Spleen (tissue), 13 donors: Measurements from ENCODE around the gene EDEM1. TPM values are rescaled to one million over a fixed set of nuclear protein-coding genes. Genes with fewer than 3 reads are reported as not detected.

ENCODE experiments used
- DNase-seq: peaks from one replicate; pipeline ENCODE4 v3.0.0-alpha.2; 2020
- H3K27ac ChIP-seq, 8 donors: fragments of 200-600 bp; sonication (generic) in 7 of 8; 1 replicate in 4 of 8; 2 replicates in 4 of 8; pipeline versions ENCODE4 v1.5.0 to v1.8.0; 2016 to 2021; ENCODE audit warnings: inconsistent platforms in 4 of 8, mild to moderate bottlenecking in 4 of 8, moderate library complexity in 1 of 8
- H3K27me3 ChIP-seq, 7 donors: fragments of 200-600 bp; sonication (generic) in 6 of 7; replicated peaks in 1 of 7; 1 replicate in 4 of 7; 2 replicates in 3 of 7; pipeline versions ENCODE4 v1.5.0 to v1.8.0; 2016 to 2021; ENCODE audit warnings: inconsistent platforms in 3 of 7, mild to moderate bottlenecking in 1 of 7
- H3K36me3 ChIP-seq, 6 donors: fragments of 200-600 bp; sonication (generic) in 5 of 6; 1 replicate in 4 of 6; 2 replicates in 2 of 6; pipeline versions ENCODE4 v1.5.0 to v1.8.0; 2016 to 2021; ENCODE audit warnings: inconsistent platforms in 2 of 6
- H3K4me1 ChIP-seq, 6 donors: fragments of 200-600 bp; sonication (generic) in 5 of 6; 1 replicate in 3 of 6; 2 replicates in 3 of 6; pipeline versions ENCODE4 v1.5.0 to v1.8.0; 2016 to 2021; ENCODE audit warnings: inconsistent platforms in 3 of 6
- H3K4me3 ChIP-seq, 8 donors: fragments of 200-600 bp; sonication (generic) in 7 of 8; 1 replicate in 4 of 8; 2 replicates in 4 of 8; pipeline versions ENCODE4 v1.5.0 to v1.8.0; 2016 to 2021; ENCODE audit warnings: inconsistent platforms in 4 of 8, mild to moderate bottlenecking in 4 of 8, moderate library complexity in 2 of 8
- H3K9me3 ChIP-seq, 8 donors: fragments of 200-600 bp; sonication (generic) in 7 of 8; 1 replicate in 4 of 8; 2 replicates in 4 of 8; pipeline versions ENCODE4 v1.5.0 to v1.8.0; 2016 to 2021; ENCODE audit warnings: inconsistent platforms in 4 of 8
- POLR2A ChIP-seq, 3 donors: fragments of 450-650 bp; IDR thresholded peaks; one replicate each; pipeline ENCODE4 v1.5.1; 2017; ENCODE audit warnings: antibody characterized with exemption in 3 of 3, mild to moderate bottlenecking in 1 of 3
- POLR2AphosphoS5 ChIP-seq, 3 donors: sonication (generic); formaldehyde crosslinking; IDR thresholded peaks; one replicate each; pipeline ENCODE4 v1.5.1; 2017; ENCODE audit warnings: antibody characterized with exemption in 3 of 3
- WGBS, 5 donors: extraction: QIAGEN DNeasy Blood & Tissue Kit in 3 of 5; methylation state at CpG; one replicate each; pipeline versions ENCODE4 v1.1.5 to v1.1.7; 2013 to 2018; 5-methylcytosine and 5-hydroxymethylcytosine counted together
- intact Hi-C: fragments of 100-400 bp; cut with DNase I; formaldehyde crosslinking; loops from one replicate; pipeline ENCODE4 v1.15.0; 2023; ENCODE audit warnings: low total_unique reads
- long read RNA-seq, 2 donors: transcript quantifications; one replicate each; lab custom pipeline, GENCODE V29; 2026
- polyA plus RNA-seq, 3 donors: library from polyadenylated mRNA; stranded (reverse); fragments of 200-250 nt; gene quantifications; one replicate each; pipeline ENCODE4 v1.2.1, GENCODE V29; 2013
- total RNA-seq, 7 donors: library from RNA; depleted of rRNA in 3 of 7; stranded (reverse); fragments of >200 nt in 3 of 7; fragmentation: NEBNext Ultra II Directional in 4 of 7; extraction: Animal tissue kit (Norgen Biotek cat#: 25700) in 4 of 7; gene quantifications; one replicate each; pipeline versions ENCODE4 v1.1.0 to v1.2.1, GENCODE V29; 2016 to 2021
- TF ChIP-seq, protein P1 (sequence below), 11 experiments: fragments of 200-600 bp in 7 of 11; fragments of 450-650 bp in 4 of 11; sonication (generic) in 4 of 11; IDR thresholded peaks in 8 of 11; conservative IDR thresholded peaks in 3 of 11; 1 replicate in 7 of 11; 2 replicates in 4 of 11; pipeline versions ENCODE4 v1.4.0 to v1.8.0; 2016 to 2021; ENCODE audit warnings: antibody characterized with exemption in 11 of 11, inconsistent platforms in 4 of 11, mild to moderate bottlenecking in 1 of 11
- donor health status: healthy with polysubstance abuse.
- donor health status: DM: no; HTN: no; CAD: no; lungs with moderate emphysema.
- donor health status: DM: no; HTN: no; CAD: no.
- donor health status: Bipolar disorder and iron deficiency.
- donor health status: healthy.
- donor health status: DM: no; HTN: no; CAD: no.
- donor health status: DM: yes; HTN: yes; CAD: no.

The EDEM1 gene
- 100 to 1,000 TPM in 1 of 7 donors, 10 to 100 TPM in 6; 69.0 to 174 (median 76.4) TPM for total RNA-seq
- 10 to 100 TPM in 2 of 3 donors, 1 to 10 TPM in 1; 8.4 to 12.2 (median 11.7) TPM for polyA plus RNA-seq
- long read RNA-seq, donor 1, full-length matches to known transcripts: 2 of 2 reads
- long read RNA-seq, donor 1, partial matches to known transcripts: 0 of 2 reads
- long read RNA-seq, donor 1, other reads (novel, unspliced or antisense): 0 of 2 reads
- long read RNA-seq, donor 2, full-length matches to known transcripts: 3 of 3 reads
- long read RNA-seq, donor 2, partial matches to known transcripts: 0 of 3 reads
- long read RNA-seq, donor 2, other reads (novel, unspliced or antisense): 0 of 3 reads

DNA sequence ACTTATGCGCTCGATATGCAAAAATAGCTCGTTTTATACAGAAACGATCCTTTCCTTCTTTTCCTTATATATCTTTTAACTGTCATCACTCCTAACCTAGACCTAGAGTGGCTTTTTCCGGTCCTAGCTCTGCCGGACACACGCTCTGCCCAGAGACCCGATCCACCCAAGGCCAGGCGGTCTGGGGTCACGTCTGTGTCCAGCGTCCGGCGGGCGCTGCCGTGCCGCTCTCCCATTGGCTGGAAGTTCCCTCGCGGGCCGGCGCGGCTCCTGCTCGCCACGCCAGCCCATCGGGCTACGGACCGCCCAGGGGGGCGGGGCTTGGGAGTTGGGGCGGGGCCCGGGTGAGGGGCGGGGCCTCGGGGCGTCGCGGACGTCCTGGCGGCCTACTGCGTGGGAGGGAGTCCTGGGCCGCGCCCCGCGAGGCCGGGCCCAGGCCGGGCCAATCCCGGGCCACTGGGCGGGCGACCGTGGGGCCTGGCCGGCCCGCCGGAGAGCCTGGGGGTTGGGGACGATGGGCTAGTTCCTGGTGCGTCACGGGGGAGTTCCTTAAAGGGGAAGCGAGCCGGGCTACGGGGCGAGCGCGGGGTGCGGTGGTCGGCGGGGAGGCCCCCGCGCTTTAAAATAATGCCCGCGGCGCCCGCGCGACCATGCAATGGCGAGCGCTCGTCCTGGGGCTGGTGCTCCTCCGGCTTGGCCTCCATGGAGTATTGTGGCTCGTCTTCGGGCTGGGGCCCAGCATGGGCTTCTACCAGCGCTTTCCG lies at the start of gene EDEM1:
EDEM1 (plus strand) TSS at position 552 of the 764 bp plus-strand sequence; CDS start at position 651, 99 bp downstream.
- peak in 2 of 3 donors; percentile 76 to 84 for TF ChIP-seq POLR2A (IDR thresholded peaks at IDR 0.05)
- TF ChIP-seq, protein P1, sequence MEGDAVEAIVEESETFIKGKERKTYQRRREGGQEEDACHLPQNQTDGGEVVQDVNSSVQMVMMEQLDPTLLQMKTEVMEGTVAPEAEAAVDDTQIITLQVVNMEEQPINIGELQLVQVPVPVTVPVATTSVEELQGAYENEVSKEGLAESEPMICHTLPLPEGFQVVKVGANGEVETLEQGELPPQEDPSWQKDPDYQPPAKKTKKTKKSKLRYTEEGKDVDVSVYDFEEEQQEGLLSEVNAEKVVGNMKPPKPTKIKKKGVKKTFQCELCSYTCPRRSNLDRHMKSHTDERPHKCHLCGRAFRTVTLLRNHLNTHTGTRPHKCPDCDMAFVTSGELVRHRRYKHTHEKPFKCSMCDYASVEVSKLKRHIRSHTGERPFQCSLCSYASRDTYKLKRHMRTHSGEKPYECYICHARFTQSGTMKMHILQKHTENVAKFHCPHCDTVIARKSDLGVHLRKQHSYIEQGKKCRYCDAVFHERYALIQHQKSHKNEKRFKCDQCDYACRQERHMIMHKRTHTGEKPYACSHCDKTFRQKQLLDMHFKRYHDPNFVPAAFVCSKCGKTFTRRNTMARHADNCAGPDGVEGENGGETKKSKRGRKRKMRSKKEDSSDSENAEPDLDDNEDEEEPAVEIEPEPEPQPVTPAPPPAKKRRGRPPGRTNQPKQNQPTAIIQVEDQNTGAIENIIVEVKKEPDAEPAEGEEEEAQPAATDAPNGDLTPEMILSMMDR (IDR thresholded peaks at IDR 0.05 in 8 of 11, conservative IDR thresholded peaks at IDR 0.05 in 3 of 11): peak in 2 of 11 experiments; percentile 24 to 52
- TF ChIP-seq POLR2AphosphoS5 (IDR thresholded peaks at IDR 0.05): peak; percentile 88 to 92 (median 92)
- WGBS, 5 donors: 0 to 1% (median 1%) methylated on average over 30 to 78 of the region's 78 CpGs
- intact Hi-C loops: loop anchor here (5.0 kb wide), 1 partner anchor 65 kb away; the partner anchor contains the start of gene ARL8B
- Histone ChIP-seq H3K27me3 (no peaks in the 10 kb centered on the region), H3K4me3 (peak within 1 kb of the TSS; percentile 72 to 99 (median 92)), H3K9me3 (no peaks in the 10 kb centered on the region), H3K4me1 (peaks cover 39 to 86% (median 84%) of the 10 kb centered on the region in 6 donors), H3K27ac (peak within 1 kb of the TSS; percentile 89 to 100 (median 99)), H3K36me3 (peaks cover 0 to 6% (median 0%) of the 10 kb centered on the region in 6 donors)
- peak; percentile 100 for DNase-seq

DNA sequence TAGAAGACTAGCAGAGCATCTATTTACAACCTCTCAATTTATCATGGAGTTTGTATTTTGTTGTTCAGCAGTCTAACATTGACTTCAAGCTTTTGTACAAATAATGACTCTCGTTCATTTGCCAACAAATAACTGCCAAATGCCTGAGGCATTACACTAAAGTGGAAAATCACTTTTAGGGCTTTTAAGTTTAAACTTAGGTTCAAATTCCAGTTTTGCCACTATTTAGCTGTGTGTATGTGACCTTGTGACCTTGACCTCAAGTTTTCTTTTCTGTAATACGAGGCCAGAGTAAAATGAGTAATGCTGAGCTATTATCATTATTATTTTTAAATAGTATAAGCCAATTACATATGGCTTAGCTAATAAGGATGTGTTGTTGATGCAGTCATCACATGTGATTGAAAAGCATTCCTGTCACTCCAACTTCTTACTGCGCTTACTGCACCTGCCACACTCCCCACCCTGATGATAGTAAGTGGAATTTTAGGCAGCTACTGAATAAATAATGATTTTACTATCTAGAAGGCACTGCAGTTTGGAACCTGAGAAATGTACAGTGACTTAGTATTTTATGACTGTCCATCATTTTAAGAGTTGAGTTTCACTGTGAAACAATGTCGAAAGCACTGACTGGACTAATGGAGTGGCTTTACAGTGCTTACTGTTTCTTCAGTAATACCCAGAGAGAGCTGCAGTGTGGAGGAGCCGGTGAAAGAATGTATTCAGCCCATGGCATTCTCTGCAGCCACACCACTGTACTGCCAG lies 49.1 kb upstream of the EDEM1 start:
- DNase-seq: no peak
- Histone ChIP-seq H3K4me3 (no peak overlapping the region), H3K36me3 (peaks cover 0 to 17% (median 0%) of the 10 kb centered on the region in 6 donors), H3K9me3 (peaks cover 0 to 5% (median 1%) of the 10 kb centered on the region in 8 donors), H3K27me3 (no peaks in the 10 kb centered on the region), H3K27ac (peak overlapping the region in 5 of 8 donors; percentile 24 to 65 (median 57)), H3K4me1 (peaks cover 31 to 100% (median 69%) of the 10 kb centered on the region in 6 donors)
- 52 to 70% (median 68%) methylated on average over 5 of the region's 5 CpGs for WGBS, 5 donors
- intact Hi-C loops: no loop called here
- no peak for TF ChIP-seq POLR2A (IDR thresholded peaks at IDR 0.05)
- no peak for TF ChIP-seq POLR2AphosphoS5 (IDR thresholded peaks at IDR 0.05)
- TF ChIP-seq, protein P1 (IDR thresholded peaks at IDR 0.05 in 8 of 11, conservative IDR thresholded peaks at IDR 0.05 in 3 of 11): no peak

DNA sequence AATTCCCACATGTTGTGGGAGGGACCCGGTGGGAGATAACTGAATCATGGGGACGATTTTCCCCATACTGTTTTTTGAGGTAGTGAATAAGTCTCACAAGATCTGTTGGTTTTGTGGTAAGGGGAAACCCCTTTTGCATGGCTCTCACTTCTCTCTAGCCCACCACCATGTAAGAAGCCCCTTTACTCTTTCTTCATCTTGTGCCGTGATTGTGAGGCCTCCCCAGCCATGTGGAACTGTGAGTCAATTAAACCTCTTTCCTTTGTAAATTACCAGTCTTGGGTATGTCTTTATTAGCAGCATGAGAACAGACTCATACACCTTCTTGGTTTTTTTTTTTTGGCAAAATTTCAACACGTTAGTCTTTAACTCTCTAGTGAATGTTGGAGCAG lies 47.3 kb upstream of the EDEM1 start:
- peaks cover 0 to 19% (median 16%) of the 10 kb centered on the region in 8 donors for H3K9me3 ChIP-seq
- H3K27me3 ChIP-seq: no peaks in the 10 kb centered on the region
- H3K36me3 ChIP-seq: peaks cover 0 to 22% (median 0%) of the 10 kb centered on the region in 6 donors
- TF ChIP-seq, protein P1 (IDR thresholded peaks at IDR 0.05 in 8 of 11, conservative IDR thresholded peaks at IDR 0.05 in 3 of 11): no peak
- no peak for TF ChIP-seq POLR2A (IDR thresholded peaks at IDR 0.05)
- TF ChIP-seq POLR2AphosphoS5 (IDR thresholded peaks at IDR 0.05): no peak
- no peak overlapping the region for H3K4me3 ChIP-seq
- 41 to 54% (median 47%) methylated on average over 4 of the region's 4 CpGs for WGBS, 5 donors
- intact Hi-C loops: no loop called here
- H3K4me1 ChIP-seq: peaks cover 31 to 100% (median 67%) of the 10 kb centered on the region in 6 donors
- no peak for DNase-seq
- peak overlapping the region in 6 of 8 donors; percentile 0 to 65 (median 44) for H3K27ac ChIP-seq
